ENCODE data around the gene ATF7IP. TPM values are rescaled to one million over a fixed set of nuclear protein-coding genes. Genes with fewer than 3 reads are reported as not detected.

The ATF7IP gene
- polyA plus RNA-seq, 1 of the 3 experiments (the other 2 are of a cell fraction): 2.8 TPM

GRCh38 chr12:14427929-14428328 is 62.4 kb downstream of the ATF7IP start:
- Histone ChIP-seq H3F3A (replicated peaks; ENCODE audit: insufficient read depth) (no peaks in the 10 kb centered on the region), H2AFZ (ENCODE audit: low read depth) (no peak overlapping the region), H3K9me2 (no peaks in the 10 kb centered on the region), H3K4me2 (no peak overlapping the region), H3K27ac (ENCODE audit: low read depth in 2 of 2, low read length in 1 of 2) (peak overlapping the region in 1 of 2 experiments; percentile 34; a peak in 1 of 4 replicates), H3K27me3 (ENCODE audit: insufficient read depth) (no peaks in the 10 kb centered on the region), H3K9ac (no peak overlapping the region), H3K36me3 (replicated peaks in 1 of 2; ENCODE audit: control insufficient read depth in 1 of 2, insufficient read depth in 2 of 2, low read length in 1 of 2) (peaks cover 34 to 44% of the 10 kb centered on the region in 2 experiments), H3K4me3 (ENCODE audit: low read depth in 2 of 2, low read length in 1 of 2) (no peak overlapping the region), H3K4me1 (ENCODE audit: control insufficient read depth in 1 of 2, insufficient read depth in 2 of 2, low read depth in 1 of 2, low read length in 1 of 2) (peaks cover 0 to 2% of the 10 kb centered on the region in 2 experiments; a peak in 2 of 4 replicates), H4K20me1 (ENCODE audit: insufficient read depth) (no peaks in the 10 kb centered on the region), H3K9me3 (no peaks in the 10 kb centered on the region), H3K79me2 (ENCODE audit: insufficient read depth) (peaks cover 68% of the 10 kb centered on the region; the same call in 1 of the 2 replicates)
- DNase-seq: no peak
- ChIA-PET CTCF (interaction anchor here (1.3 kb wide), 1 partner anchor 10 kb away, joined by 3 read pairs; no protein-coding TSS in a partner anchor), POLR2A (no interaction called here)
- 100% methylated on average over 1 of the region's 1 CpG for WGBS (ENCODE audit: low lambda C conversion rate)
- TF ChIP-seq FOXM1 (IDR thresholded peaks at IDR 0.05; ENCODE audit: low read depth) (no peak), YY1 (IDR thresholded peaks at IDR 0.05; ENCODE audit: low read depth) (no peak), JUND (IDR thresholded peaks at IDR 0.05) (no peak), NFIC (IDR thresholded peaks at IDR 0.05; ENCODE audit: borderline replicate concordance) (no peak), IRF3 (IDR thresholded peaks at IDR 0.05; ENCODE audit: low read depth, low read length) (no peak), NRF1 (IDR thresholded peaks at IDR 0.05; ENCODE audit: low read depth, low read length) (no peak), GATA2 (CRISPR knock-in tag; IDR thresholded peaks at IDR 0.05) (no peak), FOSL2 (IDR thresholded peaks at IDR 0.05; ENCODE audit: borderline replicate concordance, low read depth) (no peak), ELF1 (IDR thresholded peaks at IDR 0.05) (no peak), TCF12 (IDR thresholded peaks at IDR 0.05) (no peak), FOXJ3 (CRISPR knock-in tag; IDR thresholded peaks at IDR 0.05) (no peak), MXI1 (IDR thresholded peaks at IDR 0.05; ENCODE audit: low read depth, low read length) (no peak), TEAD4 (IDR thresholded peaks at IDR 0.05; ENCODE audit: borderline replicate concordance, insufficient read depth) (no peak), USF1 (IDR thresholded peaks at IDR 0.05; ENCODE audit: borderline replicate concordance, low read depth) (no peak), CHD2 (IDR thresholded peaks at IDR 0.05; ENCODE audit: low read length, partially characterized antibody) (no peak)

- no peaks in the 10 kb centered on the region for H4K20me1 ChIP-seq (ENCODE audit: insufficient read depth)
- H3K4me3 ChIP-seq (ENCODE audit: low read depth in 2 of 2, low read length in 1 of 2): no peak overlapping the region
- ChIA-PET CTCF (interaction anchor here (0.9 kb wide), 1 partner anchor 19 kb away, joined by 3 read pairs; no protein-coding TSS in a partner anchor), POLR2A (no interaction called here)
- TF ChIP-seq CHD2 (IDR thresholded peaks at IDR 0.05; ENCODE audit: low read length, partially characterized antibody) (no peak), USF2 (IDR thresholded peaks at IDR 0.05; ENCODE audit: borderline replicate concordance, low read depth, low read length) (no peak), ELF1 (IDR thresholded peaks at IDR 0.05) (no peak), GATA2 (CRISPR knock-in tag; IDR thresholded peaks at IDR 0.05) (no peak), ZBTB33 (IDR thresholded peaks at IDR 0.05; ENCODE audit: borderline replicate concordance, low read depth) (no peak)
- no peak overlapping the region for H3K27ac ChIP-seq (ENCODE audit: low read depth in 2 of 2, low read length in 1 of 2)
- 100% methylated on average over 2 of the region's 2 CpGs for WGBS (ENCODE audit: low lambda C conversion rate)
- peaks cover 17 to 40% of the 10 kb centered on the region in 2 experiments for H3K36me3 ChIP-seq (replicated peaks in 1 of 2; ENCODE audit: control insufficient read depth in 1 of 2, insufficient read depth in 2 of 2, low read length in 1 of 2)
- H3K9me3 ChIP-seq: no peaks in the 10 kb centered on the region
- H2AFZ ChIP-seq (ENCODE audit: low read depth): no peak overlapping the region
- peaks cover 3% of the 10 kb centered on the region for H3F3A ChIP-seq (replicated peaks; ENCODE audit: insufficient read depth)
- no peaks in the 10 kb centered on the region for H3K27me3 ChIP-seq (ENCODE audit: insufficient read depth)
- H3K9me2 ChIP-seq: no peaks in the 10 kb centered on the region; the same call in 1 of the 2 replicates
- H3K79me2 ChIP-seq (ENCODE audit: insufficient read depth): peaks cover 80% of the 10 kb centered on the region; the same call in 1 of the 2 replicates
- H3K4me1 ChIP-seq (ENCODE audit: control insufficient read depth in 1 of 2, insufficient read depth in 2 of 2, low read depth in 1 of 2, low read length in 1 of 2): peaks cover 0 to 2% of the 10 kb centered on the region in 2 experiments; a peak in 2 of 4 replicates
- H3K9ac ChIP-seq: no peak overlapping the region
- DNase-seq: no peak
- no peak overlapping the region for H3K4me2 ChIP-seq
Observed at GRCh38 chr12:14430394-14430986, 65.0 kb downstream of the ATF7IP start.
